Measurements from ENCODE around the gene TAAR6.
"Not testable (repeated sequence)": the region's sequence is repeated elsewhere in the genome, so short reads cannot be mapped to it uniquely, and the experiment has no call there.

Gene TAAR6

DNA sequence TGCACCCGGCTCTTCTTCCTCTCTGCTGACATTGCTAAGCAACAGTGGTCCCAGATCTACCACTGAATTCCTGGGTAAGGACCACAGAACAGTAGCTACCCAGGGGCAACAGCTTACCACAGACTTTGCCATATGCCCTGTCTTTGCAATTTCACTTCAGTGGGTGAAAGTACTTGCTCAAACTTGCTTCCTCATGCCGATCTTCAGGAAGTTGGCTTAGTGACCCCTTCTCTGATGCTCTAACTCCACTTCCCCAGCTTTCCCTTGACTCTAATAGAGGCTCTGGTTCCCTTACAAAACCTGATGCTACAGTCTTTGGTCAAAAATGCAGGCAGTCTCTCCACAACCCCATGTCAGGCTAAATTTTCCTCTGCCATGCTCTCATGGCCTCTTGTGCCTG is 22.7 kb downstream of the TAAR6 start:
- Histone ChIP-seq H3K4me2 (ENCODE audit: low read depth, low read length) (no peak overlapping the region), H3K9ac (ENCODE audit: low read length) (no peak overlapping the region), H3F3A (ENCODE audit: insufficient read depth, low read length) (no peaks in the 10 kb centered on the region), H3K36me3 (replicated peaks; ENCODE audit: insufficient read depth, low read length) (no peaks in the 10 kb centered on the region), H3K79me2 (ENCODE audit: low read length) (no peaks in the 10 kb centered on the region), H3K4me1 (ENCODE audit: low read length) (no peaks in the 10 kb centered on the region), H3K9me2 (replicated peaks; ENCODE audit: insufficient read depth, low read length) (no peaks in the 10 kb centered on the region), H3K27me3 (replicated peaks; ENCODE audit: insufficient read depth, low read length) (no peaks in the 10 kb centered on the region), H2AFZ (ENCODE audit: low read length) (no peak overlapping the region), H4K20me1 (ENCODE audit: insufficient read depth, low read length) (no peaks in the 10 kb centered on the region), H3K4me3 (ENCODE audit: low read length) (no peak overlapping the region), H3K27ac (ENCODE audit: low read length) (no peak overlapping the region), H3K9me3 (replicated peaks; ENCODE audit: insufficient read depth, low read length) (no peaks in the 10 kb centered on the region)
- no peak for DNase-seq
- TF ChIP-seq, protein P1, sequence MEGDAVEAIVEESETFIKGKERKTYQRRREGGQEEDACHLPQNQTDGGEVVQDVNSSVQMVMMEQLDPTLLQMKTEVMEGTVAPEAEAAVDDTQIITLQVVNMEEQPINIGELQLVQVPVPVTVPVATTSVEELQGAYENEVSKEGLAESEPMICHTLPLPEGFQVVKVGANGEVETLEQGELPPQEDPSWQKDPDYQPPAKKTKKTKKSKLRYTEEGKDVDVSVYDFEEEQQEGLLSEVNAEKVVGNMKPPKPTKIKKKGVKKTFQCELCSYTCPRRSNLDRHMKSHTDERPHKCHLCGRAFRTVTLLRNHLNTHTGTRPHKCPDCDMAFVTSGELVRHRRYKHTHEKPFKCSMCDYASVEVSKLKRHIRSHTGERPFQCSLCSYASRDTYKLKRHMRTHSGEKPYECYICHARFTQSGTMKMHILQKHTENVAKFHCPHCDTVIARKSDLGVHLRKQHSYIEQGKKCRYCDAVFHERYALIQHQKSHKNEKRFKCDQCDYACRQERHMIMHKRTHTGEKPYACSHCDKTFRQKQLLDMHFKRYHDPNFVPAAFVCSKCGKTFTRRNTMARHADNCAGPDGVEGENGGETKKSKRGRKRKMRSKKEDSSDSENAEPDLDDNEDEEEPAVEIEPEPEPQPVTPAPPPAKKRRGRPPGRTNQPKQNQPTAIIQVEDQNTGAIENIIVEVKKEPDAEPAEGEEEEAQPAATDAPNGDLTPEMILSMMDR (IDR thresholded peaks at IDR 0.05; ENCODE audit: low read length): no peak
- TF ChIP-seq EZH2 (optimal IDR thresholded peaks at IDR 0.05; ENCODE audit: low read depth, low read length): no peak
- TF ChIP-seq EZH2phosphoT487 (IDR thresholded peaks at IDR 0.05; ENCODE audit: low read length): no peak

DNA sequence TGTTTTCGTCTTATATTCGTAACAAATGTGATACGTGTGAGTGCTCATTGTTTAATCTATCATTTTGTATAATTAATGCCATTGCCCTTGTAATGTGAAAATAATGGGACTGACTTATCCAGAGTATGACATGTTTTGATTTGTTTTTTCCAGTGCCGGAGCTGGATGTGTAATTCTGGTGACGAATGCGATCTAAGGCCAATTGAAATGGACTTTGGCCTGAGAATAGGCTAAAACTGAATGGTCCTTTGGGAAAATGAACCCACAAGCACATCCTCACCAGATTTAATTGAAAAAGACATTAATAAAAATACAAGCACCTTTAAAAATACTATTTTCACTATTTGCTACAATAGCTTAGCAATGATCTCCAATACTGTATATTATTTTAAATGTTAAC is 26.1 kb downstream of the TAAR6 start:
- DNase-seq: no peak
- Histone ChIP-seq H3K9me2 (replicated peaks; ENCODE audit: insufficient read depth, low read length) (no peaks in the 10 kb centered on the region), H3K27me3 (replicated peaks; ENCODE audit: insufficient read depth, low read length) (no peaks in the 10 kb centered on the region), H3K27ac (ENCODE audit: low read length) (no peak overlapping the region), H3K4me1 (ENCODE audit: low read length) (no peaks in the 10 kb centered on the region), H3K36me3 (replicated peaks; ENCODE audit: insufficient read depth, low read length) (no peaks in the 10 kb centered on the region), H3K9me3 (replicated peaks; ENCODE audit: insufficient read depth, low read length) (no peaks in the 10 kb centered on the region), H3K4me3 (ENCODE audit: low read length) (no peak overlapping the region), H2AFZ (ENCODE audit: low read length) (no peak overlapping the region), H3K9ac (ENCODE audit: low read length) (no peak overlapping the region), H3K4me2 (ENCODE audit: low read depth, low read length) (no peak overlapping the region), H4K20me1 (ENCODE audit: insufficient read depth, low read length) (no peaks in the 10 kb centered on the region), H3K79me2 (ENCODE audit: low read length) (no peaks in the 10 kb centered on the region), H3F3A (ENCODE audit: insufficient read depth, low read length) (no peaks in the 10 kb centered on the region)
- TF ChIP-seq EZH2phosphoT487 (IDR thresholded peaks at IDR 0.05; ENCODE audit: low read length) (no peak), EZH2 (optimal IDR thresholded peaks at IDR 0.05; ENCODE audit: low read depth, low read length) (no peak)
- TF ChIP-seq, protein P1 (IDR thresholded peaks at IDR 0.05; ENCODE audit: low read length): no peak

DNA sequence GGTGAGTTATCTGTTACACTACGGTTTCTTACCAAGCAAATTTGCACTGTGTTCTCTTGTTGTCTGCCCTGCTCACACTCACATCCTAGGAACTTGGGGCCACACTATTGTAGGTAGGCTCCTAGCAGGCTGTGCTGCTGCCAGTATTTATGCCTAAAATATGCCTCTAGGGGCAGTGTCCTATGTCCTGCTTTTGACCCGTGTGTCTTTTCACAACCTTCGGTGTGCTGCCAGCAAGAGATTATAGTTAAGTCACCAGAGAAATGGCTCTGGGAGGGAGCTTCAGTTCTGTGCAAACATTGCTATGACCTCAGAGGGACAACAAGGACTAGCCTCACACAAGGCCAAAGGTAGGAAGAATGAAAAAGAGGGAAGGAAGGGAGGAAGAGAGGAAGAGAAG is 28.4 kb downstream of the TAAR6 start:
- H3K4me2 ChIP-seq (ENCODE audit: low read depth, low read length): no peak overlapping the region
- H3K27ac ChIP-seq (ENCODE audit: low read length): no peak overlapping the region
- H3K36me3 ChIP-seq (replicated peaks; ENCODE audit: insufficient read depth, low read length): no peaks in the 10 kb centered on the region
- H3F3A ChIP-seq (ENCODE audit: insufficient read depth, low read length): no peaks in the 10 kb centered on the region
- H2AFZ ChIP-seq (ENCODE audit: low read length): no peak overlapping the region
- no peak overlapping the region for H3K9ac ChIP-seq (ENCODE audit: low read length)
- no peaks in the 10 kb centered on the region for H4K20me1 ChIP-seq (ENCODE audit: insufficient read depth, low read length)
- H3K9me2 ChIP-seq (replicated peaks; ENCODE audit: insufficient read depth, low read length): no peaks in the 10 kb centered on the region
- H3K9me3 ChIP-seq (replicated peaks; ENCODE audit: insufficient read depth, low read length): no peaks in the 10 kb centered on the region
- no peaks in the 10 kb centered on the region for H3K27me3 ChIP-seq (replicated peaks; ENCODE audit: insufficient read depth, low read length)
- no peaks in the 10 kb centered on the region for H3K79me2 ChIP-seq (ENCODE audit: low read length)
- TF ChIP-seq, protein P1 (IDR thresholded peaks at IDR 0.05; ENCODE audit: low read length): peak; percentile 45
- TF ChIP-seq EZH2phosphoT487 (IDR thresholded peaks at IDR 0.05; ENCODE audit: low read length): no peak
- no peaks in the 10 kb centered on the region for H3K4me1 ChIP-seq (ENCODE audit: low read length)
- H3K4me3 ChIP-seq (ENCODE audit: low read length): no peak overlapping the region
- DNase-seq: peak; percentile 22

DNA sequence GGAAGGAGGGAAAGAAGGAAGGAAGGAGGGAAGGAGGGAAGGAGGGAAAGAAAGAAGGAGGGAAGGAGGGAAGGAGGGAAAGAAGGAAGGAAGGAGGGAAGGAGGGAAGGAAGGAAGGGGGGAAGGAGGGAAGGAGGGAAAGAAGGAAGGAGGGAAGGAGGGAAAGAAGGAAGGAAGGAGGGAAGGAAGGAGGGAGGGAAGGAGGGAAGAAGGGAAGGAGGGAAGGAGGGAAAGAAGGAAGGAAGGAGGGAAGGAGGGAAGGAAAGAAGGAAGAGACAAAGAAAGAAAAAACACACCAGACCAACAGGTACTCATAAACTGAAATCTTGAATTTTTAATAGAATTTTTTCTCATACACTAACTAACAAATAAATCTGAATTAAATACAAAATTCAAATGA is 30.8 kb downstream of the TAAR6 start:
- not testable (repeated sequence) for DNase-seq; H3K4me1 ChIP-seq (ENCODE audit: low read length); H3K36me3 ChIP-seq (replicated peaks; ENCODE audit: insufficient read depth, low read length); H3K79me2 ChIP-seq (ENCODE audit: low read length); H3K27ac ChIP-seq (ENCODE audit: low read length); H3K9me3 ChIP-seq (replicated peaks; ENCODE audit: insufficient read depth, low read length); H3K9me2 ChIP-seq (replicated peaks; ENCODE audit: insufficient read depth, low read length); H3K27me3 ChIP-seq (replicated peaks; ENCODE audit: insufficient read depth, low read length); H4K20me1 ChIP-seq (ENCODE audit: insufficient read depth, low read length); H3K4me2 ChIP-seq (ENCODE audit: low read depth, low read length); H3F3A ChIP-seq (ENCODE audit: insufficient read depth, low read length); H3K9ac ChIP-seq (ENCODE audit: low read length); H2AFZ ChIP-seq (ENCODE audit: low read length); H3K4me3 ChIP-seq (ENCODE audit: low read length)

Measured in MM.1S (cell line).